ENCODE results near the gene PCDH9. TPM values are rescaled to one million over a fixed set of nuclear protein-coding genes. Genes with fewer than 3 reads are reported as not detected.

The PCDH9 gene
- total RNA-seq, 2 experiments from 2014 or later: 0.14 to 0.21 TPM

DNA sequence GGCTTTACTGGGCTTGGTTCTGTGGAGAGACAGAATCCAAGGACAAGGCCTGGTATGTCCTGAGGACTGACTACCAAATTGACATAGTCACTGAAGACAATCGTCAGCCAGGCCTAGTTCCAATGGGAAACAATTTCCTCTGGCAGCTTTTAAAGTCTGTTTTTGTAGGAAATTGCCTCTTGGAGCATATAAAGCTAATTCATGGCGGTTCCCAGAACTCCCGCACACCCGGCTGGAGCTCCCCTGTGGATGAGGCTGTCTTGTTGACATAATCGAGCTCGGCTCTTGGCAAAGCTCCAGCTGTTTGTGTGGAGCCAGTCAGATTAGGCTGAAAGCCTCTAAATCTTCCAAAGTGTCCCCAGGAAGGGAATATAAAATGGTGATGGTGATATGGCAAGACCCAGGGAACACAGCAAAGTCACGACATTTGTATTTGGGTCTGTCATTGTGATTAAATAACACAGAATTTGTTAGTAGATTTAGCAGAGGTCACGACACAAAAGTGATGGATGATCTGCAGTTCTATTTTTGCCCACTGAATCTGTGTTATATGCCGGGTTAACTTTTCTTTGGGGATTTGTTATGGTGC is 395.0 kb downstream of the PCDH9 start:
- H3K27ac Mint-ChIP-seq: no peak overlapping the region
- H3K36me3 Mint-ChIP-seq (ENCODE audit: low read depth): no peaks in the 10 kb centered on the region
- no peak overlapping the region for H3K4me3 Mint-ChIP-seq
- no peaks in the 10 kb centered on the region for H3K9me3 Mint-ChIP-seq (ENCODE audit: low read depth)
- ChIA-PET CTCF (no interaction called here), POLR2A (no interaction called here)
- DNase-seq (no peak), ATAC-seq (no peak)
- no peaks in the 10 kb centered on the region for H3K4me1 Mint-ChIP-seq
- intact Hi-C loops (cut with DNase I, micrococcal nuclease): no loop called here
- H3K27me3 Mint-ChIP-seq: no peaks in the 10 kb centered on the region

- Mint-ChIP-seq H3K9me3 (ENCODE audit: low read depth) (no peaks in the 10 kb centered on the region), H3K27me3 (no peaks in the 10 kb centered on the region), H3K4me1 (no peaks in the 10 kb centered on the region), H3K4me3 (no peak overlapping the region), H3K36me3 (ENCODE audit: low read depth) (no peaks in the 10 kb centered on the region), H3K27ac (no peak overlapping the region)
- CTCF ChIA-PET: interaction anchor here (0.6 to 1.5 kb wide), 2 partner anchors 12 to 1634 kb away, joined by 3 to 4 read pairs; no protein-coding TSS in a partner anchor
- POLR2A ChIA-PET: no interaction called here
- DNase-seq: no peak
- ATAC-seq: no peak
- intact Hi-C loops (cut with DNase I, micrococcal nuclease): no loop called here
Measured at GRCh38 chr13:66830940-66831716, 399.0 kb downstream of the PCDH9 start.

DNA sequence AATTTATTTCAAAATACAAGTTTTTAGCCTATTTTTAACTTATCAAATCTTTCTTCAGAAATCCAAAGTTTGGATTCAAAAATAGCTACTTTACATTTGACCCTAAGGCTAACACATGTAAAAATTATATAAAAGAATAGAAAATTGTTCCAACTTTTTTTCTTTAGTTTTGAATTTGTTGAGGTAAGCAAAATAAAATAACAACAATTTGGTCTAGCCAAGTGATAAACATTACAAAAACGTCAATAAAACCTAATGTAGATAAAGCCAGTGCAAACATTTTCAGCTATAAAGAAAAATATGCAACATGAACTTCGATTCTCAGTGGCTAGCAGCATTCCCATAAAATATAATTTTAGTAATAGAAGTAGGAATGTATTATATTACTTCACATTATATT is 400.3 kb downstream of the PCDH9 start:
- ATAC-seq: no peak
- no peaks in the 10 kb centered on the region for H3K4me1 Mint-ChIP-seq
- no peak overlapping the region for H3K4me3 Mint-ChIP-seq
- DNase-seq: no peak
- H3K27me3 Mint-ChIP-seq: no peaks in the 10 kb centered on the region
- H3K9me3 Mint-ChIP-seq (ENCODE audit: low read depth): no peaks in the 10 kb centered on the region
- intact Hi-C loops (cut with DNase I, micrococcal nuclease): no loop called here
- no peak overlapping the region for H3K27ac Mint-ChIP-seq
- CTCF ChIA-PET: interaction anchor here (1.5 kb wide), 1 partner anchor 11 kb away, joined by 3 read pairs; no protein-coding TSS in a partner anchor
- H3K36me3 Mint-ChIP-seq (ENCODE audit: low read depth): no peaks in the 10 kb centered on the region
- POLR2A ChIA-PET: no interaction called here

DNA sequence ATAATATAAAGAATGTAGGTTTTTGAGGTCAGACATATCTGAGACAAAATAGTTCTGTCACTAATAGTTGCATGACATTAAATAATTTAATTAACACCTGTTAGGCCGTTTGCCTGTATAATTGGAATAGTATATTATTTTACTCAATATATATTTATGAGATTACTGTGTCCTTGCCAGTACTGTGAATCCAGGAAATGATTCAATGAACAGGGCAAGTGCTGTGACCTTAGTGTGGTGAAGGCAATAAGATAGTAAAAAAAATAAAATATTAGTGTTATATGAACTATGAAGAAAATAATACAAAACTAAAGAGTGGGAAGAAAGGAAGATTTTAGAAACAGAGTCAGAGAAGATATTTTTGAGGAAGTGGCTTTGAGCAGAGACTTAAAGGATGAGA is 403.7 kb downstream of the PCDH9 start:
- H3K9me3 Mint-ChIP-seq (ENCODE audit: low read depth): no peaks in the 10 kb centered on the region
- no peak overlapping the region for H3K27ac Mint-ChIP-seq
- POLR2A ChIA-PET: no interaction called here
- no peak overlapping the region for H3K4me3 Mint-ChIP-seq
- intact Hi-C loops (cut with DNase I, micrococcal nuclease): no loop called here
- DNase-seq: no peak
- no peaks in the 10 kb centered on the region for H3K4me1 Mint-ChIP-seq
- ATAC-seq: no peak
- CTCF ChIA-PET: no interaction called here
- no peaks in the 10 kb centered on the region for H3K27me3 Mint-ChIP-seq
- H3K36me3 Mint-ChIP-seq (ENCODE audit: low read depth): no peaks in the 10 kb centered on the region

DNA sequence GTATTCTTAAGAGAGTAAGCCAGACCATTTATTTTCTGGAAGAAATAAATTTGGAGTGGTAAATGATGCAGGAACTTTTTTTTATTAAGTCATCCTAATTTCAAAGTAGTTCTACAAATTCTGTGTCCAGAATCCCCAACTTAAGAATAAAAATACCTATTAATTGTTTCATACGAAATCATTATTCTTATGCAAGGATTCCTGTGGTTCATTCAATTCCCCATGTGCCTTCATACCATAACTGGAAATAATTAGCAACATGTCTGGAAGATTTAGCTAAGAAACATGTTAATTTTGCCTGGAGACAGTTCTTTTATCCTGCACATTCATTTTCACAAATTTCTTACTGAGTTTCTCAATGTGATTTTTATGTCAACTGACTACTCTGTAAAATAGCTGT is 408.6 kb downstream of the PCDH9 start:
- intact Hi-C loops (cut with DNase I, micrococcal nuclease): no loop called here
- Mint-ChIP-seq H3K4me1 (no peaks in the 10 kb centered on the region), H3K27me3 (no peaks in the 10 kb centered on the region), H3K9me3 (ENCODE audit: low read depth) (no peaks in the 10 kb centered on the region), H3K4me3 (no peak overlapping the region), H3K36me3 (ENCODE audit: low read depth) (no peaks in the 10 kb centered on the region), H3K27ac (no peak overlapping the region)
- no peak for ATAC-seq
- CTCF ChIA-PET: no interaction called here
- POLR2A ChIA-PET: no interaction called here
- DNase-seq: no peak

DNA sequence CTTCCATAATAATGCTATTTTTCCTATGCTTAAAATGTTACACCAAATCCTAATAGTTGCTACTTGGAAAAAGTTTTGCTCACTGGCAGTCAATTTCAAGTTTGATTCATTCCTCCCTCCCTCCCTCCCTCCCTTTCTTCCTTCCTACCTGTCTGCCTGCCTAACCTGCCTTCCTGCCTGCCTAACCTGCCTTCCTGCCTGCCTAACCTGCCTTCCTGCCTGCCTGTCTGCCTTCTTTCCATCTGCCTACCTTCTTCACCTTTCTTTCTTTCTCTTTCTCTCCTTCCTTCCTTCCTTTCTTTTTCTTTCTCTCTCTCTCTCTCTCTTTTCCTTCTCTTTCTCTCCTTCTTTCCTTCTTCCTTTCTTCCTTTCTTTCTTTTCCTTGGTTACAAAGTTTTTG is 418.7 kb downstream of the PCDH9 start:
- ATAC-seq: no peak
- POLR2A ChIA-PET: no interaction called here
- DNase-seq: no peak
- H3K4me1 Mint-ChIP-seq: no peaks in the 10 kb centered on the region
- H3K4me3 Mint-ChIP-seq: no peak overlapping the region
- no peaks in the 10 kb centered on the region for H3K27me3 Mint-ChIP-seq
- H3K36me3 Mint-ChIP-seq (ENCODE audit: low read depth): no peaks in the 10 kb centered on the region
- H3K9me3 Mint-ChIP-seq (ENCODE audit: low read depth): peaks cover 3% of the 10 kb centered on the region
- H3K27ac Mint-ChIP-seq: no peak overlapping the region
- CTCF ChIA-PET: no interaction called here
- intact Hi-C loops (cut with DNase I, micrococcal nuclease): no loop called here

GRCh38 chr13:66809485-66809884 is 420.7 kb downstream of the PCDH9 start:
- no peaks in the 10 kb centered on the region for H3K36me3 Mint-ChIP-seq (ENCODE audit: low read depth)
- no peaks in the 10 kb centered on the region for H3K4me1 Mint-ChIP-seq
- CTCF ChIA-PET: no interaction called here
- no peak overlapping the region for H3K4me3 Mint-ChIP-seq
- H3K9me3 Mint-ChIP-seq (ENCODE audit: low read depth): peaks cover 3% of the 10 kb centered on the region
- intact Hi-C loops (cut with DNase I, micrococcal nuclease): no loop called here
- H3K27ac Mint-ChIP-seq: no peak overlapping the region
- POLR2A ChIA-PET: no interaction called here
- DNase-seq (no peak), ATAC-seq (no peak)
- H3K27me3 Mint-ChIP-seq: no peaks in the 10 kb centered on the region

GRCh38 chr13:66807251-66807650 is 422.9 kb downstream of the PCDH9 start:
- POLR2A ChIA-PET: no interaction called here

DNA sequence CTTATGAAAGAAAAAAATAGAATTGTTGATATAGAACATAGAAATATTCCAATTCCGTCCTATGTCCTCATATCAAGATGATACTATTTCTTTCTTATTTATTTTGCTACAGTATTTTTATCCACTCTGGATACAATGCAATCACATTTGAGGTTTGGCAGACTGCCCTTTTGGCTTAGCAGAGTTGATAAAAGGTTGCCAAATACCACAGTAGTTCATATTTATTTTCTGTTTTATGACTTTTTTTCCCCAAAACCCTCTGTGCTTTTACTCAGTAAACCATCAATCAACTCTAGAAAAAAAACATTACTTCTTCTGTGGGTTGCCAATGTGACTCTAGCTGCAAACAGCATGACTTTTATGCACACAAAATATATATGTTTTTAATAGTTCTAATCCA is 424.5 kb downstream of the PCDH9 start:
- Mint-ChIP-seq H3K27me3 (no peaks in the 10 kb centered on the region), H3K36me3 (ENCODE audit: low read depth) (no peaks in the 10 kb centered on the region), H3K4me1 (no peaks in the 10 kb centered on the region), H3K4me3 (no peak overlapping the region), H3K27ac (no peak overlapping the region), H3K9me3 (ENCODE audit: low read depth) (no peaks in the 10 kb centered on the region)
- ChIA-PET CTCF (no interaction called here), POLR2A (no interaction called here)
- no peak for ATAC-seq
- no peak for DNase-seq
- intact Hi-C loops (cut with DNase I, micrococcal nuclease): no loop called here

More at GRCh38 chr13:66807251-66807650, 422.9 kb downstream of the PCDH9 start:
- DNase-seq (no peak), ATAC-seq (no peak)
- intact Hi-C loops (cut with DNase I, micrococcal nuclease): no loop called here
- CTCF ChIA-PET: no interaction called here
- no peaks in the 10 kb centered on the region for H3K4me1 Mint-ChIP-seq
- H3K4me3 Mint-ChIP-seq: no peak overlapping the region
- H3K36me3 Mint-ChIP-seq (ENCODE audit: low read depth): no peaks in the 10 kb centered on the region
- H3K27me3 Mint-ChIP-seq: no peaks in the 10 kb centered on the region
- no peak overlapping the region for H3K27ac Mint-ChIP-seq
- H3K9me3 Mint-ChIP-seq (ENCODE audit: low read depth): peaks cover 3% of the 10 kb centered on the region

DNA sequence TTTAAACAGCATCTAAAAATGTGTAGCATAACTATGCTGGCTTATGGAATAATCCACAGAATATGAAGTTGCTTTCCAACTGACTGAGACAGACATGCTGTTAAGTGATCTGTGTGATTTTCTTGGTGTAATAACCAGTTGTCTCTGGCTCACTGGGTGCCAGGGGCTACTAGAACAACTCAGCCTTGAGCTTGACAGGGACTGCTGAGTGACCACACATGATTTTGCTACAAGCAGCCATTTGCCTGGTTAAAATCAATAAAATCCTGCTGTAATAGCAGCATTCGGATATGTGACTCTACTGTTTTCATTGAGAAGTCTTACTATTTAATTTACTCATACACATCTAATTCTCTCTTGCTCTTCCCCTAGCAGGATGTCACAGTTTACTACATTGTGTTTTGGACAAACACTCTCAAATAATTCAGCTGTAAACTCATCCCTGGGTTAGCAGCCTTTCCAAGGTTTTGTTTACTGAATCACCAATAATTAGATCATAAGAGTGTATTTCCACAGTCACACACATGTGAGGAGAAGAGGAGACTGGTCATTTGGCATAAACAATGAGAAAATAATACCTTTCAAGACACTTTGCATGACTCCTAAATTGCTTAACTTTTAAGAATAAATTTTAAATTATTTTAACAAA is 426.2 kb downstream of the PCDH9 start:
- no peaks in the 10 kb centered on the region for H3K27me3 Mint-ChIP-seq
- H3K36me3 Mint-ChIP-seq (ENCODE audit: low read depth): no peaks in the 10 kb centered on the region
- POLR2A ChIA-PET: no interaction called here
- no peak for ATAC-seq
- H3K4me1 Mint-ChIP-seq: no peaks in the 10 kb centered on the region
- no peak for DNase-seq
- no peaks in the 10 kb centered on the region for H3K9me3 Mint-ChIP-seq (ENCODE audit: low read depth)
- H3K4me3 Mint-ChIP-seq: no peak overlapping the region
- intact Hi-C loops (cut with DNase I, micrococcal nuclease): no loop called here
- CTCF ChIA-PET: no interaction called here
- H3K27ac Mint-ChIP-seq: no peak overlapping the region

GRCh38 chr13:66803013-66803807 is 426.9 kb downstream of the PCDH9 start:
- ATAC-seq (no peak), DNase-seq (no peak)
- CTCF ChIA-PET: no interaction called here
- H3K4me3 Mint-ChIP-seq: no peak overlapping the region
- intact Hi-C loops (cut with DNase I, micrococcal nuclease): no loop called here
- POLR2A ChIA-PET: no interaction called here
- H3K4me1 Mint-ChIP-seq: no peaks in the 10 kb centered on the region
- no peaks in the 10 kb centered on the region for H3K36me3 Mint-ChIP-seq (ENCODE audit: low read depth)
- H3K27me3 Mint-ChIP-seq: no peaks in the 10 kb centered on the region
- no peaks in the 10 kb centered on the region for H3K9me3 Mint-ChIP-seq (ENCODE audit: low read depth)
- H3K27ac Mint-ChIP-seq: no peak overlapping the region

- intact Hi-C loops (cut with DNase I, micrococcal nuclease): no loop called here
- CTCF ChIA-PET: no interaction called here
Measured at GRCh38 chr13:66795636-66796035, 434.5 kb downstream of the PCDH9 start.

More at GRCh38 chr13:66795636-66796035, 434.5 kb downstream of the PCDH9 start:
- Mint-ChIP-seq H3K9me3 (ENCODE audit: low read depth) (peaks cover 3% of the 10 kb centered on the region), H3K27me3 (no peaks in the 10 kb centered on the region), H3K27ac (no peak overlapping the region), H3K4me3 (no peak overlapping the region), H3K36me3 (ENCODE audit: low read depth) (no peaks in the 10 kb centered on the region), H3K4me1 (no peaks in the 10 kb centered on the region)
- POLR2A ChIA-PET: no interaction called here
- no peak for DNase-seq
- no peak for ATAC-seq
